Stimulated activated CD8-positive, alpha-beta memory T cell treated with anti-CD3 and anti-CD28 coated beads, Interleukin-7, amount 100 ng/mL, for 48 hours (primary cell): ENCODE measurements around the gene PTPRD.

Experiments
- DNase-seq, 2 donors: peaks; one replicate each; pipeline ENCODE4 v3.0.0-alpha.2; 2020; ENCODE audit warnings: low read depth in 1 of 2; ENCODE audit errors: extremely low read depth in 1 of 2

The PTPRD gene

DNA sequence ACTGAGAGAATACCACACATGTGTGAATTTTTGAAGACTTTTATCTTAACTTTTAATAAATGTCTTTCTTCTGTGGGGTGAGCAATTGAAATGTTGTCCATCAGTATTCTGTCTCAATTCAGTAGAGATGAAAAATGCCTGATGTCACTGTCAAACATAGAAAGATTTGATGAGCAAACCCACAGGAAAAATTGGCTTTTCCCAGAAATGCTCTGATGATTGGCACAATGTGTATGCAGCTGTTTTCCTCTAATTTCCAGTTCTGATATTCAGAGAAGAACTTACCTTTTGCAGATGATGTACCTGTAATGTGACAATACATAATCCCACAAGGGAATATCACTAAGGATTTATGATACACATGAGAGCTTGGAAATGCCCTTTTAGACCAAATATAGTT is 340.0 kb downstream of the PTPRD start:
- no peak for DNase-seq

DNA sequence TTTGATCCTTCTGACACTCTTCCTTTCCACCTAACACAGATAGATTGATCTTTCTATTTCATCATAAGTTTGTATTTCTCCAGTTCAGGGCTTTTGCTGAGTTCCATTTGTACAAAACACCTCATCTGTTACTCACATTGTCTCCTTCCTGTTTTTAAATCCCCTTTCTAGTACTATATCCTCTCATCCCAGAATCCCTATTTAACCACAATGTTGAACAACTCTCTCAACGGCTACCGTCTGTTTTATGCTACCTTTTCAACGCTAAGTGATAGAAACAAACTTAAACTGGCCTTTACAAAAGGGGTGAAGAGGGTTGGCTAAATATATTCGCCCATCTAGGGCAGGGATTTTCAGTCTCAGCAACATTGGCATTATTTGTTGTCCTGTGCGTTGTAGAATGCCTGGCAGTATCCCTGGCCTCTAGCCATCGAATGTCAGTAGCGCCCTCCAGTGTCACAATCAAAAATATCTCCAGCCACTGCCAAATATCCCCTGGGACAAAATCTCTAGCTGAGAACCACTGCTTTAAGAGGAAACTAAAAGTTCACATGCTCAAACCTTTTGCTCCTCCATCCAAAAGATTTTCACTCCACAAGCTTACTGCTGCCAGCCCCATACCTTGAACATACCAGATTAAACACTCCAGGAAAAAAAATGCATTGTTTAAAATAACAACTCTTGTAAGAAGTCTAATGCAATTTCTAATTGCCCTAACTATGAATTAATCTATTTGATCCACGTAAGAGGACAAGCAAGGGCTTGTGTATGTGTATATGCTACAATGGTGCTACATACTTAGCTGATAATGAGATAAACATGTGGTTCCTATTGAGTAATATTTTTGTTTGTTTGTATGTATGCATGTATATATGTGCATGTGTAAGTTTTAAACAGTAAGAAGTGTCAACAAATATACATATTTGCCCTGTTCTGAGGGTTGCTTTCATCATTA is 344.0 kb downstream of the PTPRD start:
- no peak for DNase-seq

DNA sequence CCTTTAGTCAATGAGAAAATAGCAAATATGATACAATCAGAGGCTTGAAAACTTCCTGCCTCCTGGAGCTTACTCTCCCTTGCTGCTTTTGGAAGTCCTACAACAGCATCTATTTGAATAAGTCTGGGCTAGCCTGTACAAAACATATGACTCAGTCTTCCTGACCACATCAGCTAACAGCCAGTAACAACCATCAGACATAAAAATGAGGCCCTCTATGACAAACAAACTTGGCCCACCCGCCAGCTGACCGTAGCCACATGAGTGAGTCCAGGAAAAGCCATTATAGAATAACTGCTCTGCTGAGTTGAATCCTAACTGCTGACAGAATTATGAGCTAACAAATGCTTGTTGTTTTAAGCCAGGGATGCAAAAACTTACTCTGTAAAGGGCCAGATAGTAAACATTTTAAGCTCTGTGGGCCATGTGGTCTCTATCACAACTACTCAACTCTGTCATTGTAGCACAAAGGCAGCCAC is 347.6 kb downstream of the PTPRD start:
- no peak for DNase-seq

DNA sequence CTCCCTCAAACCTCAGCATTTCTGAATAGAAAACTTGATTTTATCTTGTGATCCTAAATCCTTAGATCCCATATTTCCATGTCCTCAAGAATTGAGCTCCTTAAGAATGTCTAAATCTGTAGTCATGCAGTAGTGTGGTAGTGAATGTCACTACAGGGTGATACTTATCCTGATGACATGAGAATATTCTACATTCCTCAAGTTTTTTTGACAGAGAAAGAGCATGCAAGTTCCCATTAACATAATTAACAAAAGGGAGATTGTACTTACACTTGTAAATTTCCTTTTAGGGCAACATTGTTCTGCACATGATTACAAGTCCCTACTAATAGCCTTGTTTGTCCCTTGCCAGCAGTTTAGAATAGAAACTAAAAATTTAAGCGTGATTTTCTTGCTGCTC is 352.3 kb downstream of the PTPRD start:
- no peak for DNase-seq

DNA sequence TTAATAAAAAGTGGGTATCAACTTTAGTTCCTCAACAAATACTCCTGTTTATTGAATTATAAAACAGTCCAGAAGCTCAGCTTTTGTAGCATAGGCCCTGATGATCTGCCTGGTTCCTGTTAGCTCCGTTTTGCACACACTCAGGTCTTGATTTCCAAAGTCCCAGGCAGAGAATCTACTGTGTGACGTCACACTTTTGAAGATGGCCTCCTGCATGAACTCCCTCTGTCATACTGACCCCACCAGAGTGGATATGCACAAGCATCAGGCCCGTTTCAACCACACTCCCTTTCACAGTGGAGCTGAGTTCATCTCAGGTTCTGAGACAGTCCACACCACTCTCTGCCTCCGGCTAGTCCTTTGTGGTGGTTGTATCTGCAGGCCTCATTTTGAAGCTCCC is 353.1 kb downstream of the PTPRD start:
- DNase-seq: no peak

DNA sequence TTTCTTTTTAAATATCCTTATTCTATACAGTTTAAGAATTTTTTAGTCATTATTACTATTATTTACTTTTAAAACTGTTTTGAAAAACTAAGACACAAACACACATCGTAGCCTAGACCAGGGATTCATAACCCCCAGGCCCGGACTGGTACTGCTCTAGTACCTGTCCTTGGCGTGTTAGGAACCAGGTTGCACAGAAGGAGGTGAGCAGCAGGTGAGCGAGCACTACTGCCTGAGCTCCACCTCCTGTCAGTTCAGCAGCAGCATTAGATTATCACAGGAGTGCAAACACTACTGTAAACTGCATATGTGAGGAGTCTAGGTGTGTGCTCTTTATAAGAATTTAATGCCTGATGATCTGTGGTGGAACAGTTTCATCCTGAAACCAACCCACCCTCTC is 357.0 kb downstream of the PTPRD start:
- no peak for DNase-seq

DNA sequence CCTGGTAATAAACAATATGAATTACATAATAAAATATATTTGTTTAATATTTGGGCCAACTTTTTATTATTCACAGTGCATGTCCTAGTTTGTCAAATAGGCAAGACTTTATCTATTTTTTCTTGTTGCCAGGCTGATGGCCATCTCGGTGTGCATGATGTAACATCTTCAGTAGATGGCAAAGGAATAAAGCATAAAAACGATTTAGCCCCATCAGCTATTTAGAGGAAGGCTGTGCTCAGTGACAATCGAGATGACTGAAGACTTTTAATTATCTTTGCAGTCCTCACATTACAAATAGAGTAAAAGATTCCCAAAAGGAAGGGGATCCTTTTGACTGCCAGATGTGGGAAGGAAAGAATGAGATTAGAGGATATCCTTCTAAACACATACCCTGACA is 358.5 kb downstream of the PTPRD start:
- DNase-seq: no peak

DNA sequence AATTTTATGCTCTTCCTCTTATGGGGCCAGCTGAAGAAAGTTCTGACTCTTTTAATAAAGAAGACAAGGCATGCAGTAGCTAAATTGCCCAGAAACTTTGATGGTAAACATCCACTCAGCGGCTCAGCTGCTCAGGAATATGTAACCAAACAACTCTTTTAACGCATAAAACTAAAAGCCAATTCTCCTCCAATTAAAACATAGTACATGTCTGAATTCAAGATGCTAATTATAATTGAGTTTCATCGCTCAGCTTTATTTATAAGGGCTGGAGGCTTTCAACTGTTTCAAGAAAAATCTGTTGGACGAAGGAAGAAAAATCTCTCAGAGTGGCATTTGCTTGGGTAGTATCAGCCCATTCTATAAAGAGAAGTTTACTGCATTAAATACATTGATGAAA is 359.5 kb downstream of the PTPRD start:
- no peak for DNase-seq

DNA sequence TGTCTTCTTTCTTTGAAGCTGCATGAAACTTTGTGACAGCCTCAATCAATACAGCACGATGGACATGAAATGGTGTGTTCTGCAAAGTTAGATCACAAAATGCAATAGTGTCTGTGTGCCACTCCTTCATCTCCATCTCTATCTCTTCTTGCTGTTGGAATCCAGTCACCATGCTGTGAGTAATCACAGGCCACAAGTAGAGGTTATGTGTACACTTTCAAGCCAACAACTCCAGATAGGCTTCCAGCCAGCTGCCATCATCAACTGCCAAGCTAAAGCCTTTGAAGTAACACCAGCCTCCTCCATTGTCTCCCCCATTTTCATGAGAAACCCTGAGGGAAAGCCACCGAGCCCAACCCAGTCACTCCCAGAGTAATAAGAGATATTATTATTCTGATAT is 360.6 kb downstream of the PTPRD start:
- DNase-seq: no peak

DNA sequence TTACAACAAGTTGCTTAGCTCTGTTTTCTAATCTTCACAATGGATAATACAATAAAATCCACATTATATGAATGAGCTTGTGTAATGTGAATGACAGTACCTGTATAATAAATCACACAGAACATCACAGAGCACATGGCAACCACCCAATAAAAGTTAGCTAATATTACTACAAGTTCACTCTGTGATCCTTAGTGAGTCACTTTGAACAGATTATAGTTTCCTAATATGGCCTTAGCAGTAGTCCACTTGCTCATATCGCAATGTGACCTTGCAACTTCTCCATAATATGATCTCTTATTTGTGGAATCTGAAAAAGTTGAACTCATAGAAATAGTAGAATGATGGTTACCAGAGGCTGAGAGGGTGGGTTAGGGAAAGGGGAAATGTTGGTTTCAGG is 361.3 kb downstream of the PTPRD start:
- no peak for DNase-seq

DNA sequence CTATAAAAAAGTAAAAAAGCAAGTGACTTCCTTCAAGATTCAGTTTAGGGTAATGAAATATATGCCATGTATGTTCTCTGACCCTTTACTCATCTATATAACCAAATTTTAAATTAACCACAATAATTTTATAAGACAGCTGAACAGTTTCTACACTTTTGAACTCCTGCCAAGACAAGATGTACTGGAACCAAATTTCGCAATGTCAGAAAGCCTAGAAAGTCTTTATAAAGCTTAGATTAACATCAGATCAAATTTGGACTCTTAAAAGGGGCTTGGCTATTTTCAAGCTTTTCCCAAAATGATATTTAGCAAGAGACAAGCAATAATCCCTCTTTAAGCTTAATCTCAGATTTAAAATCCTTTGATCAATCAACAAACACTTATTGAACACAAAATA is 362.6 kb downstream of the PTPRD start:
- no peak for DNase-seq

DNA sequence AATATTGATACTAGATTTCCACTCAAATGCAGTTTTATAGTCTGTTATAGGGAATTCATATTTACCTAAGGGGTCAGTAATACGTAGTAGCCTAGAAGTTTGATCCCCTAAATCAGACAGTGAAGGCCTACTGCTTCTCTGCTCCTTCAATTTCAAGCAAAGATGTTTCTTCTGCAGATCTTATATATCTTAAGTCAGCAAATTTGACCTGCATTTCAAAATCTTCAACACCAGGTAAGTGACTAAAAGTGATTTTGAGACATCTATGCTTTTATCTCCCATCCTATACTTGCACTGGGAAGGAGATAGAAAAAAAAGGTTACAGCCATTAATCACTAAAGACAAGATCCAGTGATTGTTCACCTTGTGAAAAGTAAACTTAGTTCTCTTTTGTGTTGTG is 363.9 kb downstream of the PTPRD start:
- DNase-seq: no peak

DNA sequence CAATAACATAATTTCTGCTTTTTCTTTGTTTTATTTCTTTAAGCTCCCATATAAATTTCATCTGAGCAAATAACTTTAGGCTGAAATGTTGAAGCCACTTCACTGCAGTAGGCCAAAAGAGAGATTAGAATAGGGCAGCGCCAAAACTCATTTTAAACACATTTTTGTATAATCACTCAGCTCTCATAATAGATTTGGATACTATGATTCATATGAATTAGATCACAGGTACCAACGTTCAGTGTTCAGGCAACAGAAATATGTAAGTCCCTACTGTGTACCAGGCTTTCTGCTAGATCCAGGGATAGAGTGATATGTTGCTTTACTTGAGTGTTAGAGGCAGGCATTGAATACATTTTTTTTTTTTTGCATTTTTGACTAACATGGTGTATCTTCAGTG is 370.5 kb downstream of the PTPRD start:
- DNase-seq: no peak

DNA sequence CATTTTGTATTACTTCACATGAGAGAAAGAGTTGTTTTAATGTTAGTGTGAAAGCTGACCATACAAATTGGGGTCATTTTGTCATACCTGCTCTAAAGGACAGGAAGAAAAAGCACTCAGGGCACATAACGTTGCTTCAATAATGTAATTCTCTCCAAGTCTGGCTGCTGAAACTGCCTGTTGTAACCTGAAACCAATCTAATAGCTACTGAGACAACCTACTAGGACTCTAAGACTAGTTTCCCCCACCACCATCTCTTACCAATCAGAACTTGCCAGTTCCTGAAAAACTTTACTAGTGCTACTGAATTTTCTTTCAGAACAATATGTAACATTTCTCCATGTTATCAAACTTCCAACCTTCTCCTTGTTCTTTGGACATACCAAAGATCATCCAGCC is 374.7 kb downstream of the PTPRD start:
- no peak for DNase-seq

DNA sequence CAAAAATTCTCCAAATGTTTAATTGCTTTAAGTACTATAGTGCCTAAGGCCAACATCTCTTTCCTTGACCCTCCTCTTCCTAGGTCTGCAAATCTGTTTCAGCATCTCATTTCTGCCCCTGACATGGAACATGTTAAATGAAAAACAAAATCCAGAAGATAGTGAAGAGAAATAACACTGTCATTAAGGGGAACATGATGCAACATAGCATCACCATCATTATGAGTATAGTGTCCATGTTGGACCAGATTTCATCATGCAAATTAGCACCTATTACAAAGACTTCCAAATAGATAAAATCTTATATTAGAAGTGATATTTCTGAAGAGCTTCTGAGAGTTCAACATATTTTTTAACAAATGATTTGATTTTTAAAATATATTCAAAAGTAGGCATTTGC is 375.2 kb downstream of the PTPRD start:
- no peak for DNase-seq

DNA sequence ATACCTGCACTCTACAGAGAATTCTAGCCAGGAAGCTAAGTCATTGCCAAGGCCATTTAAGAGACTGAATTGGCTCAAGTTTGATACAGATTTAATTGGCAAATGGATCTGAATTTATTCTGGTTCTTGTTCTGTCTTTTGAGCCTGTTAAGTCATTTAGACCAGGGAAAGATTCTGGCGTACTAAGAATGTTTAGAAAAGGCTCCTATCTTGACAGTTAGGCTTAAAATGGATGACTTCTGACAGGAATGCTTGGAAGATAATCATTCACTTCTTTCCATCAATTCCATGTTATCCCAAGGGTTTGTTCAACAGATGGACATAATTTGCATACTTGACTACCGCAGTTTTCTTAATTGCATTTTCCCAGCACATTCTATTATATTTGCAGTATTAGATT is 376.6 kb downstream of the PTPRD start:
- DNase-seq: no peak

DNA sequence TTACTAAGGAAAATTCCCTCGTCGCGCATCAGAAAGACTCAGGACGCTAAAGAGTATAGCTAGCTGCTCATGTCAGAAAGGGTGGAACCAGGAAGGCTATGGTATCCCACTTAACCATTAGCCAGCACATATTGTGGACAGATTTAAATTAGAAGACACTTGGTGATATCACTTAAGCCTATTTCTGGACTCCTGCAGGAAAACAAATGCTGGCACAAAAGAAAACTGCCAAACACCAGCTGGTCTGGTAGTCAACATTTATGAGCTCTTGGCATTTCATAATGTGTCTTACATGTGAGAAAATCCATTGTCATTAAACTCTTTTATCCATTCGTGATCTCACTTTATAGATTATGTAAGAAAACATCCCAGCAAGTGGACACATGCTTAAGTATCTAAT is 377.4 kb downstream of the PTPRD start:
- no peak for DNase-seq

DNA sequence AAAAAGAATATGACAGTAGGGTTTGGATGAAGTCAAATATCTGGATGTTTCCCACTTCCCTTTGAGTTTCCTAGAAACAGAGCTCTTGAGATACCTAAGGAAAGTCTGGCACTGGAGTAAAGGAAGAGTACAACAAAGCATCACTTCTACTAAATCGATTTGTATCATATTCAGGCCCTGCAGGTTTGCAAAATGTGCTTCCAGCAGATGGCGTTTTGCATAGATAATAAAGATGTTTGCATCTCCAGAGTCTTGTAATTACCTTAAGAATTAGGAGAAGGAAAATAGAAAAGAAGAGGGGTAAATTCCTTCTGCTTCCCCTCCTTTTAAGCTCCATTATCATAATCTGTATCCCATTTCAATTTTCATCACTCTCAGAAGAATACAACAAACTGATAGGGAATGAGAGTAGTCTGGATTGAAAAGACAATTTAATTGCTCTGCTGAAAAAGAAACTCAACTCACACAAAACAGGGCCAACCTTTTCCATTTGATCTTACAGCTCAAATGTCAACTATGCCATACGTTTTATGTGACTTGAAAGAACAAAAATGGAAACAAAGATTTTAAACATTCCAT is 380.4 kb downstream of the PTPRD start:
- no peak for DNase-seq

DNA sequence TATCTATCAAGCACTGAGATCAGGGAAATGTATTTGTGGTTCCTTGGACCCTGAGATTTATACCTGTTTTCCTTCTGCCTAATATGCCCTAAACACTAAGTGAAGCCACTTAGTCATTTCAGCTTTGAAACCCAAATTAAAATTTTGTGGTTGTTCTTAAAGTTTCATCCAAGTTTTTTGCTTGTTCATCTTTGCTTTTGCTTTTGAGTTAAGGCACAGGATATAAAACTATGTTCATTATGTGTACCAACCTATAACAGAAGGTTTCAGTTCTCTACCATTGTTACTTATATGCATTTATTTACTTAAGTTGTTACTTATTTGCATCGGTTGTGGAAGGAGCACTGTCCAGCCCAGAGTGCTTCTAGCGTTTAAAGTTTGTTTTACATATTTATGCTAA is 382.3 kb downstream of the PTPRD start:
- DNase-seq: no peak

DNA sequence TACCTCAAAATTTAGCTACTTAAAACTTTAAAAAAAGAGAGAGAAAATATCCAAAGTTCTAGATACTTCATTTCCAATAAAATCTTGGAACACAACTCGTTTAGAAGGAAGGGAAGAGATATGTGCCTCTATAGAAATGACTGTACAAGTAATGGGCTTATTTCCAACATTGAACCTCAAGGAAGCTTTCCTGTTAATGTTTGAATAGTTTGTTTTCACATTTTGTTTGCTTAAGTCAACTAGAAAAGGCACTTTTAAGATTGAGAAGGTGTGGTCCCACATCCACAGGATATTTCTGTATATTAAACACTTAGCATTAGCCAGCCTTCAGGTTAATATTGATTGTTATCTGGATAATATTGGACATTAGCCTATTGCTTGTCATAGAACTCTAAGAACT is 384.7 kb downstream of the PTPRD start:
- no peak for DNase-seq

DNA sequence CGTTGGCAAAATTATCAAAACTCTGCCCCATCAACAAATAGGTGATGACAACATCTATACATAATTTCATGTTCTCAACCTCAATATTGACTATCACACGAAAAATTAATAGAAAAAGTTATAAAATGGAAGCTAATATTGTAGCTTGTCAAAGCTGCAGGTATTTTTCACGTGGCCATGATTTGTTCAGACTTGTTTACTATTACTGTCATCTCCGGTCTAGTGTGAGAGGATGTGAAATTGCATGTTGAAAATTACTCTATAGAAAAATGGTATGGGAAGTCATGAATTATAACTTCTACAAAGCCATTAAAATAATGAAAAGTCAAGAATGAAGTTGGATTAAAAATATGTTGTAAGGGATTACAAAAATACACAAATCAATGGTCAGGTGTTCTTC is 385.8 kb downstream of the PTPRD start:
- DNase-seq: no peak

DNA sequence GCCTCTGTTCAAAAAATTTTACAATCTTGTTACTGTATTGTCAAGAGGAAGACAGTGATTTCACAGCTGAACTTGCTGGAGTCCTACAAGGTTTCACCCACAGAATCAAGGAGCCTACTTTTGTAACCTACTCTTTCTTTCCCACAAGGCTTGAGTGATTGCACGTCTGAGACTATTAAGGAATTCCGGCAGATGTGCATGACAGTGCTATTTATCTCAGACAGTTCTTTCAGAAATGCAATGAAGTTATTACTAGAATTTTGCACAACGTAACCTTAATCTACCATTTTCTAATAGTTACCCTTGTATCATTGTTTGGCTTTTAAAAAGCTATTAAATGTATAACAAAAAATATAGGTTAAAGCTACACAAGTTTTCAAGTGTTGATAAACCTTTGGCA is 400.1 kb downstream of the PTPRD start:
- no peak for DNase-seq

DNA sequence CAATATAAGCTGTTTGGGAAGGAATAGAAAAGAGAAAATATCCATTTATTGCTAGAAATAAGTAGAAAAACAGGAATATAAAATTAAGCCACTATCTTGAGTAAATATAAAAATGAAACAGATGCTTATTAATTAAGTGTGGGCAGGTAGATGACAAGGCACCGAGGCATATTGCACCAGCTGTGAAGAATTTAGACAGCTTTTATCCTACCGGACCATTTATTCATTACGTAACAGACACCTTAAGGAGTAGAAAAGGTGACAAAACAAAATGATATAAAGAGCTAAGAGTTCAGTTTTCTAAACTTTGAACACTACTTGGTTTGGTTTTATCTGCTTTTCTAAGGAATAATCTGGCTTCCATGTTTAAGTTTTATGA is 404.1 kb downstream of the PTPRD start:
- no peak for DNase-seq
